A549 treated with CORT108297 at 1 μM for 4 hours (cell line): ENCODE data around the gene ROBO2. TPM values are rescaled to one million over a fixed set of nuclear protein-coding genes. Genes with fewer than 3 reads are reported as not detected.

Source experiments
- total RNA-seq: library from RNA; stranded (reverse); fragments of 200-300 nt; extraction: Qiagen RNA extraction; gene quantifications from 5 replicates; pipeline ENCODE4 v1.2.3, GENCODE V29; 2022

The ROBO2 gene
- total RNA-seq: not detected in 5 replicates

GRCh38 chr3:77039606-77040171 lies at the start of gene ROBO2:
Gene ROBO2, plus strand, starts transcription at chr3:77040099. Its CDS starts 687 bp downstream, at chr3:77040786.

